Vagina (tissue), 2 donors: Measurements from ENCODE around the gene GSTA4.

Experiments
- POLR2A ChIP-seq, 2 donors: fragments of 450-650 bp; IDR thresholded peaks; one replicate each; pipeline ENCODE4 v1.6.1; 2017; ENCODE audit warnings: antibody characterized with exemption in 2 of 2, mild to moderate bottlenecking in 2 of 2, moderate library complexity in 2 of 2
- POLR2AphosphoS5 ChIP-seq, 2 donors: sonication (generic); formaldehyde crosslinking; IDR thresholded peaks; one replicate each; pipeline ENCODE4 v1.9.0; 2017; ENCODE audit warnings: antibody characterized with exemption in 2 of 2, mild to moderate bottlenecking in 2 of 2, low read depth in 1 of 2; ENCODE audit not compliant: insufficient read depth in 1 of 2
- TF ChIP-seq, protein P1 (sequence below), 3 experiments: fragments of 450-650 bp in 2 of 3; fragments of 200-600 bp in 1 of 3; sonication (generic) in 1 of 3; IDR thresholded peaks; one replicate each; pipeline ENCODE4 v1.5.1; 2017 to 2019; ENCODE audit warnings: antibody characterized with exemption in 3 of 3, mild to moderate bottlenecking in 2 of 3, moderate library complexity in 2 of 3

GRCh38 chr6:52933778-52934177, 61.3 kb downstream of the GSTA4 start:
- TF ChIP-seq, protein P1, sequence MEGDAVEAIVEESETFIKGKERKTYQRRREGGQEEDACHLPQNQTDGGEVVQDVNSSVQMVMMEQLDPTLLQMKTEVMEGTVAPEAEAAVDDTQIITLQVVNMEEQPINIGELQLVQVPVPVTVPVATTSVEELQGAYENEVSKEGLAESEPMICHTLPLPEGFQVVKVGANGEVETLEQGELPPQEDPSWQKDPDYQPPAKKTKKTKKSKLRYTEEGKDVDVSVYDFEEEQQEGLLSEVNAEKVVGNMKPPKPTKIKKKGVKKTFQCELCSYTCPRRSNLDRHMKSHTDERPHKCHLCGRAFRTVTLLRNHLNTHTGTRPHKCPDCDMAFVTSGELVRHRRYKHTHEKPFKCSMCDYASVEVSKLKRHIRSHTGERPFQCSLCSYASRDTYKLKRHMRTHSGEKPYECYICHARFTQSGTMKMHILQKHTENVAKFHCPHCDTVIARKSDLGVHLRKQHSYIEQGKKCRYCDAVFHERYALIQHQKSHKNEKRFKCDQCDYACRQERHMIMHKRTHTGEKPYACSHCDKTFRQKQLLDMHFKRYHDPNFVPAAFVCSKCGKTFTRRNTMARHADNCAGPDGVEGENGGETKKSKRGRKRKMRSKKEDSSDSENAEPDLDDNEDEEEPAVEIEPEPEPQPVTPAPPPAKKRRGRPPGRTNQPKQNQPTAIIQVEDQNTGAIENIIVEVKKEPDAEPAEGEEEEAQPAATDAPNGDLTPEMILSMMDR (IDR thresholded peaks at IDR 0.05): no peak
- TF ChIP-seq POLR2AphosphoS5 (IDR thresholded peaks at IDR 0.05; ENCODE audit: insufficient read depth in 1 of 2, low read depth in 1 of 2) (no peak), POLR2A (IDR thresholded peaks at IDR 0.05) (no peak)
